HEK293T (cell line): ENCODE measurements around the gene POLR2E.

Source experiments
- CTCF ChIA-PET: fragments of 350-600 bp; formaldehyde crosslinking; extraction: SDS; loops from one replicate; lab custom pipeline; 2021; ENCODE audit warnings: antibody characterized with exemption, inconsistent platforms; lab: Yijun Ruan, JAX
- POLR2A ChIA-PET: fragments of 350-600 bp; formaldehyde crosslinking; extraction: SDS; loops from one replicate; lab custom pipeline; 2020; ENCODE audit warnings: antibody characterized with exemption, inconsistent platforms; lab: Yijun Ruan, JAX
- DNase-seq: peaks from one replicate; pipeline ENCODE4 v3.0.0; 2012; ENCODE audit warnings: mixed read lengths; ENCODE audit errors: extremely low spot score
- ARNT ChIP-seq: fragments of 450-650 bp; IDR thresholded peaks from 2 replicates; pipeline ENCODE4 v1.6.1; 2017; ENCODE audit warnings: mild to moderate bottlenecking
- BHLHE40 ChIP-seq: fragments of 450-650 bp; IDR thresholded peaks from 2 replicates; pipeline ENCODE4 v1.6.1; 2016; ENCODE audit warnings: mild to moderate bottlenecking, moderate library complexity, borderline replicate concordance
- CTBP1 ChIP-seq: fragments of 450-650 bp; IDR thresholded peaks from 2 replicates; pipeline ENCODE4 v1.6.1; 2016; ENCODE audit warnings: borderline replicate concordance
- ELF4 ChIP-seq: fragments of 450-650 bp; IDR thresholded peaks from 2 replicates; pipeline ENCODE4 v1.6.1; 2017; ENCODE audit warnings: antibody characterized with exemption
- FOXA1 ChIP-seq: fragments of 450-650 bp; IDR thresholded peaks from 2 replicates; pipeline ENCODE4 v1.6.1; 2016; ENCODE audit warnings: mild to moderate bottlenecking
- FOXK2 ChIP-seq: fragments of 450-650 bp; IDR thresholded peaks from 2 replicates; pipeline ENCODE4 v1.6.1; 2016; ENCODE audit warnings: mild to moderate bottlenecking
- FOXM1 ChIP-seq: fragments of 450-650 bp; IDR thresholded peaks from 2 replicates; pipeline ENCODE4 v1.6.1; 2017; ENCODE audit warnings: mild to moderate bottlenecking, borderline replicate concordance
- HDGF ChIP-seq: fragments of 450-650 bp; IDR thresholded peaks from 2 replicates; pipeline ENCODE4 v1.6.1; 2017; ENCODE audit warnings: antibody characterized with exemption, borderline replicate concordance
- L3MBTL2 ChIP-seq: fragments of 450-650 bp; conservative IDR thresholded peaks from 2 replicates; pipeline ENCODE4 v1.6.1; 2016; ENCODE audit warnings: mild to moderate bottlenecking
- LEF1 ChIP-seq: fragments of 450-650 bp; IDR thresholded peaks from 2 replicates; pipeline ENCODE4 v1.6.1; 2017; ENCODE audit warnings: mild to moderate bottlenecking, borderline replicate concordance
- NFRKB ChIP-seq: fragments of 450-650 bp; IDR thresholded peaks from 2 replicates; pipeline ENCODE4 v1.6.1; 2016; ENCODE audit warnings: mild to moderate bottlenecking, moderate library complexity
- SP1 ChIP-seq: fragments of 450-650 bp; IDR thresholded peaks from 2 replicates; pipeline ENCODE4 v1.6.1; 2017
- SUZ12 ChIP-seq: fragments of 450-650 bp; IDR thresholded peaks from 2 replicates; pipeline ENCODE4 v1.6.1; 2016; ENCODE audit warnings: mild to moderate bottlenecking
- TARDBP ChIP-seq: fragments of 450-650 bp; IDR thresholded peaks from 2 replicates; pipeline ENCODE4 v1.6.1; 2016
- ZNF384 ChIP-seq: fragments of 450-650 bp; IDR thresholded peaks from 2 replicates; pipeline ENCODE4 v1.6.1; 2016
- TF ChIP-seq, protein P1 (sequence below): fragments of 450-650 bp; IDR thresholded peaks from 2 replicates; pipeline ENCODE4 v1.6.1; 2016

POLR2E gene

DNA sequence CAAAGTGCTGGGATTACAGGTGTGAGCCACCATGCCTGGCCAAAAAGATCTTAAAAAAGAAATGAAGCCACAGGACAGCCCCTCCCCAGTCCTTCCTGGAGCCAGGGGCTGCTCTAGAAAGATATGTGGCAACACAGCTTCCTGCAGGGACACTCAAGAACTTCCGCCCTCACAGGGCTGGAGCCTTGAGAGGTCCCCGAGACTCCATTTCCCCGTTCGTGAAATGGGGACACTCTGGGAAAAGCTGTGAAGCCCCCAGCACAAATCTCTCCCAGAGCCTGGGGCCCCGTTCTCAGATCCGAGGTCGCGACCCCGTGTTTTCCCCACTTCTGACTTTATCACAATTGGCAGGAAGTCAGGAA is 6.1 kb upstream of the POLR2E start:
- ChIA-PET POLR2A (interaction anchor here (2.0 kb wide), 1 partner anchor 168 kb away, joined by 9 read pairs; the partner anchor contains the start of gene CIRBP), CTCF (no interaction called here)
- TF ChIP-seq NFRKB (no peak), FOXM1 (no peak)
- no peak for DNase-seq

DNA sequence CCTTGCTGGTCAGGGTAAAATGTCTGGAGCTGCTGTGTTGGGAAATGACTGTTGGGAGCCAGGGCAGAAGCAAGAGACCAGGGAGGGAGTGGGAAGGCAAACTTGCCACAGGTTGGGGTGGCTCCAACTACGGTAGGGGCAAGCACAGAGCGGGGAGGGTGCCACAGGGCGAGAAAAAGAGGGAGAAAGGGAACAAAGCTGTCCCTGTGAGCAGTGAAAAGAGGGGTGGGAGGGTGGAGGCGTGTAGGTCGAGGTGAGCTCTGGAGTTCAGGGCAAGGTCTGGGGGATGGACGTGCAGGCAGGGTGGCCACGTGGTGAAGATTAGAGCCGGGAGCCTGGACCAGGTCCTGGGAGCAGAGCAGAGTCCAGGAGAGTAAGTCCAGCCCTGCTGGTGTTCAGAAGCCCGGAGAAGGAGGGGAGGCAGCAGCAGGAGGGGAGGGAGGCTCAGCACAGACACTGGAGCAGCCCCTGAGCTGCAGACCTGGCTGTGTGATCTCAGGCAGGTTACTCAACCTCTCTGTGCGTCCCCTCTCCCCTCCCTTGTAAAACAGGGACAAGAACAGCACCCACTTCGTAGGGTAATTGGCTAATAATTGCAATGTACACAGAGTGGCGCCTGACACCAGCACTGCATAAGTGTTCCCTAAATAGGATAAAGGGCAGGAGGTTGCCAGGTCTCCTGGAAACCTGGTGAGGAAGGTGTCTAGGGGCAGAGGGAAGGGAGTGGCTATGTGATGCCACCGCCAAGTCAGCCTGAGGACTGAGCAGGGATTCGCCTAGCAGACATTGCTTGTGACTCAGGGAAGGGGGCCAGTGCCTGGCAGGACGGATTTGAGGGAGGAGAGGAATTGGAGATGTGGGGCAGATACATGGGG is 3.2 kb upstream of the POLR2E start:
- POLR2A ChIA-PET: interaction anchor here (1.1 to 1.4 kb wide), 2 partner anchors 72 to 171 kb away, joined by 3 to 7 read pairs; partner anchors contain the start of genes CIRBP and CNN2
- CTCF ChIA-PET: no interaction called here

DNA sequence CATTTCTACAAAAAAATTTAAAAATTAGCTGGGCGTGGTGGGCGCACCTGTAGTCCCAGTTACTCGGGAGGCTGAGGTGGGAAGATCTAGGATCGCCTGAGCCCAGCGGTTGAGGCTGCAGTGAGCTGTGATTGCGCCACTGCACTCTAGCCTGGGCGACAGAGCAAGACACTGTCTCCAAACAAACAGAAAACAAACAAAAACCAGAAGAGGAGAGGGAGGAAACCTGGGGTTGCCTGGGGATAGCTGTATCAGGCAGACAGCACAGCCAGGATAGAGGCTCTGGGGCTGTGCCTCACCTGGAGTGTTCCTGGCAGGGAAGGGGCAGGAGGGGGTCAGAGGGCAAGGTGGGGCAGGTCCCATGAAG is 2.6 kb upstream of the POLR2E start:
- CTCF ChIA-PET: no interaction called here
- TF ChIP-seq FOXM1 (no peak), SUZ12 (no peak), SP1 (no peak), ZNF384 (no peak)
- POLR2A ChIA-PET: interaction anchor here (1.1 to 1.4 kb wide), 2 partner anchors 71 to 171 kb away, joined by 3 to 7 read pairs; partner anchors contain the start of genes CIRBP and CNN2
- no peak for DNase-seq

More for the DNA sequence above, 3.2 kb upstream of the POLR2E start:
- TF ChIP-seq NFRKB (no peak), TARDBP (no peak), L3MBTL2 (no peak), HDGF (no peak), ZNF384 (no peak), FOXA1 (no peak), ELF4 (no peak), CTBP1 (no peak), FOXK2 (no peak), SUZ12 (no peak), FOXM1 (no peak), LEF1 (no peak), SP1 (no peak), BHLHE40 (no peak)
- TF ChIP-seq, protein P1, sequence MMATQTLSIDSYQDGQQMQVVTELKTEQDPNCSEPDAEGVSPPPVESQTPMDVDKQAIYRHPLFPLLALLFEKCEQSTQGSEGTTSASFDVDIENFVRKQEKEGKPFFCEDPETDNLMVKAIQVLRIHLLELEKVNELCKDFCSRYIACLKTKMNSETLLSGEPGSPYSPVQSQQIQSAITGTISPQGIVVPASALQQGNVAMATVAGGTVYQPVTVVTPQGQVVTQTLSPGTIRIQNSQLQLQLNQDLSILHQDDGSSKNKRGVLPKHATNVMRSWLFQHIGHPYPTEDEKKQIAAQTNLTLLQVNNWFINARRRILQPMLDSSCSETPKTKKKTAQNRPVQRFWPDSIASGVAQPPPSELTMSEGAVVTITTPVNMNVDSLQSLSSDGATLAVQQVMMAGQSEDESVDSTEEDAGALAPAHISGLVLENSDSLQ: no peak
- DNase-seq: no peak

DNA sequence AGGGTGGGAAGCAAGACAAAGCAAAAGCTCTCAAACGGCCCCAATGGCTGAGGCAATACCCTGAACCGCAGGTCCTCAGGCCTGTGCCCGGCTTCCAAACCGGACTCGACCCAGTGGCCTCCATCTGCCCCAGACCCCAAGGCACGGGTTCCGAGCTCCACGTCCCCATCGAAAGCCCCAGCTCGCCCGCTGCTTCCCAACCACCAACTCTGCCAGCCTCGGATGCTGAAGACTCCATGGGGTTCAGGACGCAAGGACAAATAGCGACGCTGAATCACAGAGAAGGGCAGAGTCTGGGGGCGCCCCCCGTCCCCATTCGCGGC is 559 bp downstream of the POLR2E start:
- CTCF ChIA-PET: interaction anchor here (0.6 kb wide), 1 partner anchor 100 kb away, joined by 3 read pairs; no protein-coding TSS in a partner anchor

DNA sequence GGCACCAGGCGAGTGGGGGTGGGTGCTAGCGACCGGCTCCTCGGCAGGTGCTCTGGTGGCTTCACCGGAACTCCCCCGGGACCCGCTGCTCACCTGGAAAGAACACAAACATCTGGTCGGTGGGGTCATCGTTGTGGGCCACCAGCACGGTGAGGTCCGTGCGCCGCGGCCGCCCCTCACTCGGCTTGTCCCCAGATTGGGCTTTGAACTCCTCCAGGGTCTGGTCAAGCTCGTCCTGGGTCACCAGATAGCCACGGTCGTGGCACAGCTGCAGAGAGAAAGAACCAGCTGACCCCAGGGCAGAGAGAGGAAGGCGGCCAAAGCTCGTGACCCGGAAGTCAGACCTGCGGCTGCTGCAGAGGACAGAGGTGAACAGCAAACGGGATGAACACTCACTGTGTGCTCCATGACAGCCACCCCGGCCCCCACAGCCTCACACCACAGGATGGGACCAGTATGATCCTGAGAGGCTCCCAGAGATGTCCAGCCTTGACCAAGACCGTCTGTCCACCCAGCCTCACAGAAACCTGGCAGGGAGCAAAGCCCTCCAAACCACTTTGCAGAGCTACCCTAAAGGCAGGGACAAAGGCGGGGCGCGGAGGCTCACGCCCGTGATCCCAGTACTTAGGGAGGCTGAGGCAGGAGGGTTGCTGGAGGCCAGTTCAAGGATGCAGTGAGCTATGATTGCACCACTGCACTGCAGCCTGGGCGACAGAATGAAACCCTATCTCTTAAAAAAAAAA is 1.2 kb downstream of the POLR2E start:
- DNase-seq: no peak
- TF ChIP-seq HDGF: no peak
- TF ChIP-seq NFRKB: no peak
- TF ChIP-seq TARDBP: no peak
- TF ChIP-seq BHLHE40: no peak
- TF ChIP-seq FOXM1: no peak
- no peak for TF ChIP-seq FOXA1
- TF ChIP-seq L3MBTL2: no peak
- no peak for TF ChIP-seq LEF1
- TF ChIP-seq ZNF384: no peak
- TF ChIP-seq CTBP1: no peak
- TF ChIP-seq, protein P1: no peak
- TF ChIP-seq SUZ12: no peak
- no peak for TF ChIP-seq SP1
- no peak for TF ChIP-seq ELF4
- no peak for TF ChIP-seq ARNT
- no peak for TF ChIP-seq FOXK2
- ChIA-PET CTCF (interaction anchor here (0.6 kb wide), 1 partner anchor 101 kb away, joined by 3 read pairs; no protein-coding TSS in a partner anchor), POLR2A (interaction anchor here (1.1 to 1.7 kb wide), 3 partner anchors 9 to 175 kb away, joined by 4 to 11 read pairs (median 6); partner anchors contain the start of gene RNU6-2)

More for the DNA sequence above, 559 bp downstream of the POLR2E start:
- no peak for DNase-seq
- POLR2A ChIA-PET: interaction anchor here (1.1 to 1.7 kb wide), 3 partner anchors 9 to 174 kb away, joined by 4 to 11 read pairs (median 6); partner anchors contain the start of gene RNU6-2
- TF ChIP-seq L3MBTL2 (no peak), CTBP1 (no peak), FOXM1 (no peak), LEF1 (no peak), TARDBP (no peak), ARNT (no peak), HDGF (no peak), BHLHE40 (no peak), SP1 (no peak), FOXA1 (no peak), SUZ12 (no peak), ELF4 (no peak), NFRKB (no peak), ZNF384 (no peak), FOXK2 (no peak)
- TF ChIP-seq, protein P1: no peak

DNA sequence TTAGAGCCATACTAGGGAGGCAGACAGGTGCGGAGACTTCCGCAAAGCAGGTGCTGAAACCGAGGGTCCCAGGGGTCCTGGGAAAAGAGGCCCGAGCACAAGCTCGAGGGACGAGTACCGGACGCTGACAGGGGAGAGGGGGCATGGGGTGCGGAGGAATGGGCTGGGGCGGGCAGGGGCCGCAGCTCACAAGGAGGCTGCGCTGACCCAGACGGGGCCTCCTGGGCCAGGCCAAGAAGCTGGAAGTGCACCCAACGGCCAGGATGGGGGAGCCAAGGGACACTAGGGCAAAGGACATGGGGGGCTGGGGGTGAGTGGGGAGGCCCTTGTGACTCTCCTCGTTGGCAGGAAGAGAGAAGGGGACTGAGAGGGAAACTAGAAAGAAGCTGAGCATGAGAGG is 1.8 kb downstream of the POLR2E start:
- DNase-seq: no peak
- TF ChIP-seq FOXK2 (no peak), FOXM1 (no peak), LEF1 (no peak), BHLHE40 (no peak), ZNF384 (no peak), FOXA1 (no peak)
- ChIA-PET CTCF (no interaction called here), POLR2A (interaction anchor here (1.6 to 1.7 kb wide), 2 partner anchors 8 to 175 kb away, joined by 6 to 11 read pairs; no protein-coding TSS in a partner anchor)
